ENCODE measurements around the gene SGK1.
"Not testable (repeated sequence)": the region's sequence is repeated elsewhere in the genome, so short reads cannot be mapped to it uniquely, and the experiment has no call there.

GRCh38 chr6:134319686-134320085 lies 1.8 kb upstream of the SGK1 start:
- TF ChIP-seq PATZ1 (tag by site-specific recombination; IDR thresholded peaks at IDR 0.05); TRIM28 (IDR thresholded peaks at IDR 0.05; ENCODE audit: borderline replicate concordance, low read length); ZNF398 (tag by site-specific recombination; IDR thresholded peaks at IDR 0.05); TCF7L2 (IDR thresholded peaks at IDR 0.05; ENCODE audit: borderline replicate concordance, low read depth, low read length); CTCF (tag by site-specific recombination; IDR thresholded peaks at IDR 0.05); ATF2 (tag by site-specific recombination; IDR thresholded peaks at IDR 0.05; ENCODE audit: low read depth): not testable (repeated sequence)

All from HEK293 (cell line).